GM18861 (cell line): ENCODE measurements around the gene APOM.
A peak's percentile ranks its signal among the peaks of the same experiment; 100 is the strongest.

Source experiments
- ATAC-seq: cut with Tn5 transposase; IDR thresholded peaks from one replicate; pipeline ENCODE4 v1.9.1; 2021; ENCODE audit not compliant: unreplicated experiment

Gene APOM

GRCh38 chr6:31655349-31656237 lies at the start of gene APOM:
TSS of gene APOM (plus strand) at chr6:31655894. CDS start at chr6:31655967, 73 bp downstream.
- no peak for ATAC-seq

GRCh38 chr6:31607317-31607716 lies 48.4 kb upstream of the APOM start:
- ATAC-seq: no peak

DNA sequence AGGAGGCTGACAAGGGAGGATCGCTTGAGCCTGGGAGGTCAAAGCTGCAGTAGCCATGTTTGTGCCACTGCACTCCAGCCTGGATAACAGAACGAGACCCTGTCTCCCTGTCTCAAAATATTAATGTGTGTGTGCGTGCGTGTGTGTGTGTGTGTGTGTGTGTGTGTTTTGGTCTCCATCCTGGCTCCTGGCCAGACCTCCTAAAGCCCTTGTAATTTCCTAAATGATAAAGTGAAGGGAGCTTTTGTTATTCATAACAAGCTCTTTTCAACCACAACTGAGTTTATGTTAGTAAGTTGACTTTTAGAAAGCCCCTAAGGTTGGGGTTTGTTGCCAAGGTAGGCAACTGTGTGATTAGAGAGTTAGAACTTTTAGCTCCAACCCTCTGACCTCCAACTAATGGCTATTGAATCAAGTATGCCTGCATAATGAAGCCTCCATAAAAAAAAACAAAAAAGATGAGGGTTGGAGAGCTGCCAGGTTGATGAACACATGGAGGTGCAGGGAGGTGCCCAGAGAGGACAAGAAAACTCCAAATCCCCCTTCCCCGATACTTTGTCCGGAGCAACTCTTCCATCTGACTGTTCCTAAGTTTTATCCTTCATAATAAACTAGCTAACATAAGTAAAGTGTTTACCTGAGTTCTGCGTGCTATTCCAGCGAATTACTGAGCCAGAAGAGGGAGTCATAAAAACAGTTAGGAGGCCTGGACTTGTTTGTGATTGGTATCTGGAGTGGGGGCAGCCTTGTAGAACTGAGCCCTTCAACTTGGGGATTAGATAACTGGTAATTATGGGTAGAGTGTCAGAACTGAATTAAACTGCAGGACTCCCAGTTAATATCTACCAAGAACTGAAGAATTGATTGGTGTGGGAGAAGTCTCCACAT lies 45.9 kb upstream of the APOM start:
- ATAC-seq: no peak

DNA sequence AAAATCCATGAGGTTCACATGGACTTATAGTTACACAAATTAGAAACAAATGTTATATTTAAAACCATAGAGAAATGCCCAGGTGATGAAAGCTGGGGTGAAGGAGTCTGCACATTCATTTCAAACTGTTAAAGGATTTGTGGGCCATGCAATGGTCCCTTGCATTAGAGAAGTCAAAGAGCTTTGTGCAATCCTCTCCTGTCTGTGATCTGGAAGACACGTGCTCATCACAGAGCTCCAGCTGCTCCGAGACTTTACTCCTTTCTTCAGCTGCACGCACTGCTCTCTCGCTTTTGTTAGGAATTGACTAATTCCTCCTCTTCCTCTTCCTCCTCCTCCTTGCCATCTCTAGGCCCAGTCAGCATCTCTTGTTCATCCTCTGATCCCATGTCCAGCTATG lies 44.7 kb upstream of the APOM start:
- no peak for ATAC-seq

DNA sequence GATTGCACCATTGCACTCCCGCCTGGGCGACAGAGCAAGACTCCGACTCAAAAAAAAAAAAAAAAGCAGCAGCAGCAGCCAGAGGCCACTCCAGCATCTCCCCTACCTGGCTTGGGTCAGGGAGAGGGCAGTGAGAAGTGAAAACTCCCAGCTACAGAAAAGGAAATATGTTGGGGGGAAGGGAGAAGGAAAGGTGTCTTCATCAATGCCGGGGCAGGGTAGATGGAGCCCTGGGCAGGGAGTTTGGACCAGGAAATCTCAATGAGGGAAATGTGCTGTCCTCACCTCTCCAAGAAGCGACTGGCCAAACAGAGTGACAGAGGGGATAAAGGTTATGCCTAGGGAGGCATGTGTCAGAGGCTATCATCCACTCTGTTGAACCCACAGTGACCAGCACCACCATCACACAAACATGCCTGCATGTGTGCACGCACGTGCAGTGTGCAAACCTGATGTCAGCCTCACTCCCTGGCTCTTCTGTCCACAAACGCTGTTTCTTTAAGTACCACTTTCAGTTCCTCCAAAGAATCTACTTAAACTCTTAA lies 41.5 kb upstream of the APOM start:
- ATAC-seq: no peak

GRCh38 chr6:31614684-31615578 lies 40.8 kb upstream of the APOM start, which contains the start of gene AIF1:
TSS of gene AIF1 (plus strand) at chr6:31615234. CDS start at chr6:31615330, 96 bp downstream.
- no peak for ATAC-seq

DNA sequence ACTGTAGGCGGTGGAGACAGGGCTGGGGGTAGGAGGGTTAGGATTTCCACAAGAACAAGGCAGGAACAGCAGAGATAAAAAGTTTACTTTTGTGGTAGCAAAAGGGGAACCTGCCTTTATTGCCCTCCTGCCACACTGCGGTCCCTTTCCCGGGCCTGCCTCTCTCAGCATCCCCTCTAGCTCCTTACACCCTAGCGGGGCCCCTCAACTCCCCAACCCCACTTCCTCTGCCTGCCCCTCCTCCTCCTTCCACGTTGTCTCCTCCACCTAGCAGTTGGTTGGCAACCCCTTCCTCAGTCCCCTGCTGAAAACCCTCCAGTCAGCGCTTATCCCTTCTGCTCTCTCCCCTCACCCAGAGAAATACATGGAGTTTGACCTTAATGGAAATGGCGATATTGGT lies 39.9 kb upstream of the APOM start:
- no peak for ATAC-seq

GRCh38 chr6:31617010-31617409 lies 38.7 kb upstream of the APOM start:
- no peak for ATAC-seq

- peak; percentile 51 for ATAC-seq
These were observed 35.7 kb upstream of the APOM start for GRCh38 chr6:31619805-31620585.

GRCh38 chr6:31620586-31621319 lies 34.9 kb upstream of the APOM start, which contains the start of gene PRRC2A:
TSS of gene PRRC2A (plus strand) at chr6:31620715. CDS start at chr6:31622790, 2,075 bp downstream.
- peak; percentile 28 for ATAC-seq

DNA sequence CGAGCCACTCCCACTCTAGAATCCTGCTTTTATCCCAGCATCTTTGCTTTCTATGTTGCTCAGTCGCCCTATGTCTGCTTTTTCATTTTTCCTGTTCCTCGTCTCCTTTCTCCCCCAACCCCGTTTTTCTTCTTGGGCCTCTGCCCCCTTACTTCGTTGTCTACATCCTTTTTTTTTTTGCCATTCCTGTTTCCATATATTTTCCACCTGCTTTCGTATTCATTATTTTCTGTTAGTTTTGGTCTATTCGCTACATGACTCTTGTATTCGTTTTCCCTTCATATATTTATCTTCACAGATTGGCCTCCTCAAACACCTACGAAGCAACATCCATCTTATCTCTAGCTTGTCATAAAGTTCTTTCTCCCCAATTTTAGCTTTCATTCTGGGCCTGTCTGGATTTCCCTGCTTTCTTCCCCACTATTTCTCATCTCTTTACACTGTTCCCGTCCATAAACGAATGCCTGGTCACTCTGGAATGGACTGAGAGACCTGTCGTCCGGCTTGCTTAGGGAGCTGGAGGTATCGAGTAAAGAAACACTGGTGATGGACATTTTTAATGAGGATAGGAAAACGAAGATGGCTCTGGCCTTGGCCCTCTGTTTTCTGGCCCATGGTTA lies 34.3 kb upstream of the APOM start:
- no peak for ATAC-seq

DNA sequence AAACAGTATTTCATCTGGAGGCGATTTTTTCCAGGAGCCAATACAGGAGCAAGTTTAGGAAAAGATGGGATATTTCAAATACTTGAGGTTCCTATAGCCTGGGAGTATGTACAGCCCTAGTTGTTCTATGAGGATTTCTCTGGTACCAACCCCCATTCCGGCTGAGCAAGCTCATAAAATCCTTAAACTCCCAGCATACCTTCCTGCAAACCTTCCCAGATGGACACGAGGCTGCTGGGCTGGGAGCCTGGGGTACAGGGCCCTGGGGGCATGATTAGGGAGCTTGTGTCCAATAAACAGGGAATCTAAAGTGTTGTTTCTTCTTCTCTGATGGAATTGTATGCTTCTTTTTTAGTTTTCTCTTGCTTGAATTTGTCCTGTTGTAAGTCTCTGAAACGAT lies 33.7 kb upstream of the APOM start:
- ATAC-seq: no peak

DNA sequence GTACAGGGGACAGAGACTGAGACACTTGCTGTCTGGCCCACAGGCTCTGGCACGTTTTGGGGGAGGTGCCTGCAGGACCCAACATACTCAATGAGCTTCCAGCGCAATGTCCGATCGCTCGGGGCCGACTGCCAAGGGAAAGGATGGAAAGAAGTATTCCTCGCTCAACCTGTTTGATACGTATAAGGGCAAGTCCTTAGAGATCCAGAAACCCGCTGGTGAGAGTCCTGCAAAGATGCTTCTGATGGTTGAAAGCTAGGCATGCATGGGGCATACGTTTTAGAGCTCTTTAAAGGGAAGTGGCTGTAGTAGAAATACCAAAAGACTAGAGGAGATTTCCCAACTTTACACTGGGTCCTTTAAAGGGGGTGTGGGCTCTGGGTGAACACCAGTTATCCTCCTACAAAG lies 33.0 kb upstream of the APOM start:
- ATAC-seq: no peak

DNA sequence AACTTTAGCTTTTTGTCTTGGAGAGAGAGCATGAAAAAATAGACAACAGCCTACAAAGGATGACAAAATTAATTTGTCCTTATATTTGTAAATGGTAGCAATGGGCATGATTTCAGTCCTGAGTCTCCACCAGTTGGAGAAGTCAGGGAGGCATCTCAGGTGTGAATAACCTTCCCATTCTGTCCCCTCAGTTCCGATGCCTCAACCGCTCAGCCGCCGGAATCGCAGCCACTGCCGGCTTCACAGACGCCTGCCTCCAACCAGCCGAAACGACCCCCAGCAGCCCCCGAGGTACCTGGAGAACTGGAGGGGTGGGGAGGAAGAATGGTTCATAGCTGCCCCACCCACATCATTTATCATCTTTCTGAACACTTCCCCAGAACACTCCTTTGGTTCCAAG lies 31.6 kb upstream of the APOM start:
- ATAC-seq: no peak

GRCh38 chr6:31626952-31627351 lies 28.7 kb upstream of the APOM start:
- no peak for ATAC-seq

DNA sequence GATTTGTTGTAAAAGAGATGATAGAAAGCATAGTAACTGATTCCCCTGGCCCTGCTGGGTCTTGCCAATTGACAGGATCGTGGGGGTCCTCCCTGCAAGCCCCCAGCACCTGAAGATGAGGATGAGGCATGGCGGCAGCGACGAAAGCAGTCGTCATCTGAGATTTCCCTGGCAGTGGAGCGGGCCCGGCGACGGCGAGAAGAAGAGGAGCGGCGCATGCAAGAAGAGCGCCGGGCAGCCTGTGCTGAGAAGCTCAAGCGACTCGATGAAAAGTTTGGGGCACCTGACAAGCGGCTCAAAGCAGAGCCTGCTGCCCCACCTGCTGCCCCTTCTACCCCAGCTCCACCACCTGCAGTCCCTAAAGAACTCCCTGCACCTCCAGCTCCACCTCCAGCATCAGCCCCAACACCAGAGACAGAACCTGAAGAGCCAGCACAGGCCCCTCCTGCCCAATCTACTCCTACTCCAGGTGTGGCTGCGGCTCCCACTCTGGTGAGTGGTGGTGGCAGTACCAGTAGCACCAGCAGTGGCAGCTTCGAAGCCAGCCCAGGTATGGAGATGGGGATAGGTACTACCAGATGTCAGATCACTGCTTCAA lies 27.9 kb upstream of the APOM start:
- no peak for ATAC-seq

- ATAC-seq: no peak
These were observed 26.7 kb upstream of the APOM start for GRCh38 chr6:31629014-31629413.
